ENCODE data around the gene HSPB9.

Gene HSPB9

GRCh38 chr17:42163696-42164407 lies 41.2 kb downstream of the HSPB9 start:
- TF ChIP-seq, protein P1, sequence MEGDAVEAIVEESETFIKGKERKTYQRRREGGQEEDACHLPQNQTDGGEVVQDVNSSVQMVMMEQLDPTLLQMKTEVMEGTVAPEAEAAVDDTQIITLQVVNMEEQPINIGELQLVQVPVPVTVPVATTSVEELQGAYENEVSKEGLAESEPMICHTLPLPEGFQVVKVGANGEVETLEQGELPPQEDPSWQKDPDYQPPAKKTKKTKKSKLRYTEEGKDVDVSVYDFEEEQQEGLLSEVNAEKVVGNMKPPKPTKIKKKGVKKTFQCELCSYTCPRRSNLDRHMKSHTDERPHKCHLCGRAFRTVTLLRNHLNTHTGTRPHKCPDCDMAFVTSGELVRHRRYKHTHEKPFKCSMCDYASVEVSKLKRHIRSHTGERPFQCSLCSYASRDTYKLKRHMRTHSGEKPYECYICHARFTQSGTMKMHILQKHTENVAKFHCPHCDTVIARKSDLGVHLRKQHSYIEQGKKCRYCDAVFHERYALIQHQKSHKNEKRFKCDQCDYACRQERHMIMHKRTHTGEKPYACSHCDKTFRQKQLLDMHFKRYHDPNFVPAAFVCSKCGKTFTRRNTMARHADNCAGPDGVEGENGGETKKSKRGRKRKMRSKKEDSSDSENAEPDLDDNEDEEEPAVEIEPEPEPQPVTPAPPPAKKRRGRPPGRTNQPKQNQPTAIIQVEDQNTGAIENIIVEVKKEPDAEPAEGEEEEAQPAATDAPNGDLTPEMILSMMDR (IDR thresholded peaks at IDR 0.05; ENCODE audit: borderline replicate concordance, insufficient read depth, low read depth, low read length) = no peak
- H3K4me3 ChIP-seq (ENCODE audit: low read depth, low read length) = no peak overlapping the region

GRCh38 chr17:42165751-42166150 lies 43.1 kb downstream of the HSPB9 start:
- no peak overlapping the region for H3K4me3 ChIP-seq (ENCODE audit: low read depth, low read length)
- TF ChIP-seq, protein P1 (IDR thresholded peaks at IDR 0.05; ENCODE audit: borderline replicate concordance, insufficient read depth, low read depth, low read length) = no peak

DNA sequence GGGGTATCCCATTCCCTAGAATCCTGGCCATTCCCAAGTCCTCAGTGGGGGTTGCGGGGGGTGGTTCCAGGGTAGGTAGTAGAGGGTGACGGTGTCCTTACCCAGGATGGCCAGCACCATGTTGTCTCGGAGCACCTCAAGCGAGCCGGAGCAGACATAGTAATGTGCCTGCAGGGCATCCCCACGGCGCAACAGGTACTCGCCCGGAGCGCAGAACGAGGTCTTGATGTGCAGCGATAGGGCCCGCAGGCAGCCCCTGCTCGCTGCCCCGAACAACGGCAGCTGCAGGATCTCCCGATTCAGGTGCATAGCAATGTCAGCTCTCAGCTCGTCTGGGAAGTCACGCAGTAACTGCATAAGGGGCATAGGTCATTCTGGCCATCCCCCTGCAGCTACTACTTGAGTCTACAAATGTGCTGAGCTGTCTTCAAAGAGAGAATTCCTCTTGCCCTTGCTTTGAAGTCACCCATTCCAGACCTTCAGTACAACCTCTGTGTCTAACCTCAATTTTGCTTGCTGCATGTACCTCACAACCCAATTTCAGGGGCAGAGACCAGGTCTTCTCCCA lies 43.7 kb downstream of the HSPB9 start:
- TF ChIP-seq, protein P1 (IDR thresholded peaks at IDR 0.05; ENCODE audit: borderline replicate concordance, insufficient read depth, low read depth, low read length) = no peak
- H3K4me3 ChIP-seq (ENCODE audit: low read depth, low read length) = no peak overlapping the region

GRCh38 chr17:42167807-42168206 lies 45.2 kb downstream of the HSPB9 start:
- no peak overlapping the region for H3K4me3 ChIP-seq (ENCODE audit: low read depth, low read length)
- TF ChIP-seq, protein P1 (IDR thresholded peaks at IDR 0.05; ENCODE audit: borderline replicate concordance, insufficient read depth, low read depth, low read length) = no peak

DNA sequence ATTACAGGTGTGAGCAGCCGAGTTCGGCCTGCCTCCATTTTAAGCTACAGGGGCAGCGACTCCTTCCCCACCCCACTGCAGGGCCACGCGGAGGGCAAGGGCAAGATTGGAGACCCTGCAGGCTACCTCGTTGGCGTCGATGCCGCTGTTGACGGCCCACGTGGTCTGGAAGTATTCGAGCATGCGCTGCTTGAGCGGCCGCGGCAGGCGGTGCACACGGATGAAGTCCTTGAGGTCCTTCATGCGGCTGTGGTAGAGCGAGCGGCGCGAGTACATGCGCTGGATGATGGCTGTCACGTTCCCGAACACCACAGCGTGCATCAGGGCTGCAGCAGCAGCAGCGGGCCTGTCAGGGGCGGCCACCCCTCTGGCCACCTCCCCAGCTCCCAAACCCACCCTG lies 46.7 kb downstream of the HSPB9 start:
- TF ChIP-seq, protein P1 (IDR thresholded peaks at IDR 0.05; ENCODE audit: borderline replicate concordance, insufficient read depth, low read depth, low read length) = no peak
- no peak overlapping the region for H3K4me3 ChIP-seq (ENCODE audit: low read depth, low read length)

GRCh38 chr17:42171831-42172230 lies 49.2 kb downstream of the HSPB9 start:
- TF ChIP-seq, protein P1 (IDR thresholded peaks at IDR 0.05; ENCODE audit: borderline replicate concordance, insufficient read depth, low read depth, low read length) = no peak
- no peak overlapping the region for H3K4me3 ChIP-seq (ENCODE audit: low read depth, low read length)

Data from GM12875 (cell line).